Activated T-helper 1 cell treated with anti-CD3 and anti-CD28 coated beads, Interleukin-12 subunit alpha, Interleukin-12 subunit beta, Interleukin-2, Interleukin-4 antibody, amounts not matched to agents 30 ng/mL and 10 ng/mL and 1 ng/mL, durations not matched to agents 14 hours and 24 hours and 36 hours (primary cell): ENCODE results near the gene PIERCE2. TPM values are rescaled to one million over a fixed set of nuclear protein-coding genes. Genes with fewer than 3 reads are reported as not detected.
"Not testable (repeated sequence)": the region's sequence is repeated elsewhere in the genome, so short reads cannot be mapped to it uniquely, and the experiment has no call there.

Experiments used
- DNase-seq: peaks from one replicate; pipeline ENCODE4 v3.0.0; 2021; ENCODE audit warnings: low spot score
- H3K27ac Mint-ChIP-seq: one replicate; pipeline ENCODE4 v1.8.0; 2021; ENCODE audit warnings: mild to moderate bottlenecking, mixed read lengths
- H3K27me3 Mint-ChIP-seq: one replicate; pipeline ENCODE4 v1.8.0; 2022; ENCODE audit warnings: mild to moderate bottlenecking, moderate library complexity, mixed read lengths; ENCODE audit not compliant: insufficient read depth
- H3K36me3 Mint-ChIP-seq: one replicate; pipeline ENCODE4 v1.8.0; 2021; ENCODE audit warnings: low read depth, mixed read lengths
- H3K4me1 Mint-ChIP-seq: one replicate; pipeline ENCODE4 v1.8.0; 2021; ENCODE audit warnings: low read depth, mixed read lengths
- H3K4me3 Mint-ChIP-seq: one replicate; pipeline ENCODE4 v1.8.0; 2021; ENCODE audit warnings: mild to moderate bottlenecking, moderate library complexity, mixed read lengths
- H3K9me3 Mint-ChIP-seq: one replicate; pipeline ENCODE4 v1.8.0; 2021; ENCODE audit warnings: mixed read lengths
- intact Hi-C: fragments of 100-400 bp; cut with micrococcal nuclease; formaldehyde crosslinking; loops from one replicate; pipeline ENCODE4 v1.15.1; 2024
- total RNA-seq: library from RNA; stranded (reverse); gene quantifications from 2 replicates; pipeline ENCODE4 v1.2.3, GENCODE V29; 2022

The PIERCE2 gene
- total RNA-seq, 1 donor from 2014 or later, result not detected

DNA sequence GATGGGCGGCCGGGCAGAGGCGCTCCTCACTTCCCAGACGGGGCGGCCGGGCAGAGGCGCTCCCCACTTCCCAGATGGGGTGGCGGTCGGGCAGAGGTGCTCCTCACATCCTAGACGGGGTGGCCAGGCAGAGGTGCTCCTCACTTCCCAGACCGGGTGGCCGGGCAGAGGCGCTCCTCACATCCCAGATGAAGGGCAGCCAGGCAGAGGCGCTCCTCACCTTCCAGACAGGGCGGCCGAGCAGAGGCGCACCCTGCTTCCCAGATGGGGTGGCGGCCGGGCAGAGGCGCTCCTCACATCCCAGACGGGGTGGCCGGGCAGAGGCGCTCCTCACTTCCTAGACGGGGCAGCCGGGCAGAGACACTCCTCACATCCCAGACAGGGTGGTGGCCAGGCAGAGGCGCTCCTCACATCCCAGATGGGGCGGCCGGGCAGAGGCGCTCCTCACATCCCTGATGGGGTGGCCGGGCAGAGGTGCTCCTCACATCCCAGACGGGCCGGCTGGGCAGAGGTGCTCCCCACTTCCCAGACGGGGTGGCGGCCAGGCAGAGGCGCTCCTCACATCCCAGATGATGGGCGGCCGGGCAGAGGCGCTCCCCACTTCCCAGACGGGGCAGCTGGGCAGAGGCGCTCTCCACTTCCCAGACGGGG, 38.2 kb downstream of the PIERCE2 start:
- DNase-seq, H3K4me3 Mint-ChIP-seq, H3K36me3 Mint-ChIP-seq, H3K4me1 Mint-ChIP-seq, intact Hi-C loops, H3K27me3 Mint-ChIP-seq, H3K9me3 Mint-ChIP-seq, H3K27ac Mint-ChIP-seq: not testable (repeated sequence)

DNA sequence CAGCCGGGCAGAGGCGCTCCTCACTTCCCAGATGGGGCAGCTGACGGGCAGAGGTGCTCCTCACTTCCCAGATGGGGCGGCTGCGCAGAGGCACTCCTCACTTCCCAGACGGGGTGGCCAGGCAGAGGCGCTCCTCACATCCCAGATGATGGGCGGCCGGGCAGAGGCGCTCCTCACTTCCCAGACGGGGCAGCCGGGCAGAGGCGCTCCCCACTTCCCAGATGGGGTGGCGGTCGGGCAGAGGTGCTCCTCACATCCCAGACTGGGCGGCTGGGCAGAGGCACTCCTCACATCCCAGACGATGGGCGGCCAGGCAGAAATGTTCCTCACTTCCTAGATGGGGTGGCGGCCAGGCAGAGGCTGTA, 38.7 kb downstream of the PIERCE2 start:
- DNase-seq, H3K9me3 Mint-ChIP-seq, H3K4me1 Mint-ChIP-seq, H3K27me3 Mint-ChIP-seq, H3K36me3 Mint-ChIP-seq, intact Hi-C loops, H3K27ac Mint-ChIP-seq, H3K4me3 Mint-ChIP-seq: not testable (repeated sequence)

DNA sequence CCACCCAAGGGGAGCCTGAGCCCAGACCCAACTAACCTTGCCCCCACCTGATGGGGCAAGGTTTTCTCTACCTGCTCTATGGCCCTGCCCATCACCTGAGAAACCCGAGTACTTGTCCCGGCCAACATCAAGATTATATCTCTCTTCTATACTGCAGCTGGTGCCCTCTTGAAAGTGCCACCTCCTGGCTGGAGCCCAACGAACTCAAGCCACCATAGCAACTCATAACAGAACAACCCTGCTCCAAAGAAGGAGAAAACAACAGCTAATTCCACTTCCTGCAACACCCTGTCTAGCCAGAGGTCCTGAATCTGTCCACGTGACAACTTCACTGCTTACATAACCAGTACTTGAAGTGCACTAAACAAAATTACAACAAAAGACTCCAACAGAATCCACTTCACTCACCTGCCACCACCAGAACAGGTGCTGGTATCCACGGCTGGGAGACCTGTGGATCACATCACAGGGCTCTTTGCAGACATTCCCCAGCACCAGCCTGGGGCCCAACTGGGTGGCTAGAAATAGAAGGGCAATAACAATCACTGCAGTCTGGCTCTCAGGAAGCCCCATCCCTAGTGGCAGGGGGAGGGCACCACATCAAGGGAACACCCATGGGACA, 49.2 kb downstream of the PIERCE2 start:
- H3K4me1 Mint-ChIP-seq, result no peaks in the 10 kb centered on the region
- H3K4me3 Mint-ChIP-seq, result no peak overlapping the region
- peaks cover 2% of the 10 kb centered on the region for H3K27me3 Mint-ChIP-seq
- intact Hi-C loops, result no loop called here
- H3K27ac Mint-ChIP-seq, result no peak overlapping the region
- DNase-seq, result no peak
- peaks cover 6% of the 10 kb centered on the region for H3K9me3 Mint-ChIP-seq
- H3K36me3 Mint-ChIP-seq, result no peaks in the 10 kb centered on the region

DNA sequence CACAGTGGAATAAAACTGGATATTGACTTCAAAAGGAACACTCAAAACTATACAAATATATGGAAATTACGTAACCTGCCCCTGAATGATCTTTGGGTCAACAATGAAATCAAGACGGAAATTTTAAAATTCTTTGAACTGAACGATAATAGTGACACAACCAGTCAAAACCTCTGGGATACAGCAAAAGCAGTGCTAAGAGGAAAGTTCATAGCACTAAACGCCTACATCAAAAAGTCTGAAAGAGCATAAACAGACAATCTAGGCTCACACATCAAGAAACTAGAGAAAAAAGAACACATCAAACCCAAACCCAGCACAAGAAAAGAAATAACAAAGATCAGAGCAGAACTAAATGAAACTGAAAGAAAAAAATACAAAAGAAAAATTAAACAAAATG, 53.2 kb downstream of the PIERCE2 start:
- Mint-ChIP-seq H3K36me3 (no peaks in the 10 kb centered on the region), H3K27ac (no peak overlapping the region)
- intact Hi-C loops, result no loop called here

DNA sequence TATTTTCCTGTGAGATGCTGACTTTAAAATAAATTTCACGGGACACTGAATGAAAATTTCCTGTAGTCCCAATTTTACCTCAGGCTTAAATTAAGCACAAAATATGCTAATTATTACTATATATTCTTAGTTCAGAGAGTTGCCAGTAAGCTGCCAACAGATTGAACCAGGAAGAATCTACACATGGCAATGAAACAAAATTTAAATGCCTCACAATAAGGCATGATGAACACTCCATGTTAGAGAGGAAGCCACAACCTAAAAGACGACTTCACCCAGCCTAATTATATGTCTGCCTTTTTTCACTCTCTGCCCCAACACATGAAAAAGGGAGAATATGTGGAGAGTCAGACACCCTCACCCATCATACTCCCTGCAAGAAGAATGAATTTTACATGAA, 60.0 kb downstream of the PIERCE2 start:
- intact Hi-C loops, result no loop called here
- Mint-ChIP-seq H3K36me3 (no peaks in the 10 kb centered on the region), H3K9me3 (no peaks in the 10 kb centered on the region), H3K27ac (no peak overlapping the region), H3K4me3 (no peak overlapping the region), H3K27me3 (no peaks in the 10 kb centered on the region), H3K4me1 (no peaks in the 10 kb centered on the region)
- no peak for DNase-seq

More for the DNA sequence above, 53.2 kb downstream of the PIERCE2 start:
- H3K4me3 Mint-ChIP-seq, result no peak overlapping the region
- H3K27me3 Mint-ChIP-seq, result peaks cover 2% of the 10 kb centered on the region
- no peaks in the 10 kb centered on the region for H3K4me1 Mint-ChIP-seq
- H3K9me3 Mint-ChIP-seq, result peaks cover 6% of the 10 kb centered on the region
- no peak for DNase-seq

Other genes with a start within 250 kb of the PIERCE2 start
- 111 and 116 TPM in 2 replicates for gene RSL24D1, start 211.6 kb upstream of the PIERCE2 start, total RNA-seq
- 98.6 and 100 TPM in 2 replicates for gene RAB27A, start 118.7 kb upstream of the PIERCE2 start, total RNA-seq
- 10.3 and 11.8 TPM in 2 replicates for gene PIGBOS1, start 89.4 kb upstream of the PIERCE2 start, total RNA-seq
- 14.0 and 19.9 TPM in 2 replicates for gene PIGB, start 89.3 kb upstream of the PIERCE2 start, total RNA-seq
- 15.0 TPM in 2 replicates for gene CCPG1, start 136 bp upstream of the PIERCE2 start, total RNA-seq
- gene DNAAF4, start 99.7 kb downstream of the PIERCE2 start, total RNA-seq, result not detected in 2 replicates
- not detected in 2 replicates for gene PYGO1, start 179.8 kb downstream of the PIERCE2 start, total RNA-seq